HEK293T (cell line): ENCODE results near the gene SAXO1.

ENCODE experiments used
- CTCF ChIA-PET: fragments of 350-600 bp; formaldehyde crosslinking; extraction: SDS; loops from one replicate; lab custom pipeline; 2021; ENCODE audit warnings: antibody characterized with exemption, inconsistent platforms; lab: Yijun Ruan, JAX
- POLR2A ChIA-PET: fragments of 350-600 bp; formaldehyde crosslinking; extraction: SDS; loops from one replicate; lab custom pipeline; 2020; ENCODE audit warnings: antibody characterized with exemption, inconsistent platforms; lab: Yijun Ruan, JAX
- DNase-seq: peaks from one replicate; pipeline ENCODE4 v3.0.0; 2012; ENCODE audit warnings: mixed read lengths; ENCODE audit errors: extremely low spot score
- ARNT ChIP-seq: fragments of 450-650 bp; IDR thresholded peaks from 2 replicates; pipeline ENCODE4 v1.6.1; 2017; ENCODE audit warnings: mild to moderate bottlenecking
- BHLHE40 ChIP-seq: fragments of 450-650 bp; IDR thresholded peaks from 2 replicates; pipeline ENCODE4 v1.6.1; 2016; ENCODE audit warnings: mild to moderate bottlenecking, moderate library complexity, borderline replicate concordance
- CTBP1 ChIP-seq: fragments of 450-650 bp; IDR thresholded peaks from 2 replicates; pipeline ENCODE4 v1.6.1; 2016; ENCODE audit warnings: borderline replicate concordance
- ELF4 ChIP-seq: fragments of 450-650 bp; IDR thresholded peaks from 2 replicates; pipeline ENCODE4 v1.6.1; 2017; ENCODE audit warnings: antibody characterized with exemption
- FOXA1 ChIP-seq: fragments of 450-650 bp; IDR thresholded peaks from 2 replicates; pipeline ENCODE4 v1.6.1; 2016; ENCODE audit warnings: mild to moderate bottlenecking
- FOXK2 ChIP-seq: fragments of 450-650 bp; IDR thresholded peaks from 2 replicates; pipeline ENCODE4 v1.6.1; 2016; ENCODE audit warnings: mild to moderate bottlenecking
- FOXM1 ChIP-seq: fragments of 450-650 bp; IDR thresholded peaks from 2 replicates; pipeline ENCODE4 v1.6.1; 2017; ENCODE audit warnings: mild to moderate bottlenecking, borderline replicate concordance
- HDGF ChIP-seq: fragments of 450-650 bp; IDR thresholded peaks from 2 replicates; pipeline ENCODE4 v1.6.1; 2017; ENCODE audit warnings: antibody characterized with exemption, borderline replicate concordance
- L3MBTL2 ChIP-seq: fragments of 450-650 bp; conservative IDR thresholded peaks from 2 replicates; pipeline ENCODE4 v1.6.1; 2016; ENCODE audit warnings: mild to moderate bottlenecking
- LEF1 ChIP-seq: fragments of 450-650 bp; IDR thresholded peaks from 2 replicates; pipeline ENCODE4 v1.6.1; 2017; ENCODE audit warnings: mild to moderate bottlenecking, borderline replicate concordance
- NFRKB ChIP-seq: fragments of 450-650 bp; IDR thresholded peaks from 2 replicates; pipeline ENCODE4 v1.6.1; 2016; ENCODE audit warnings: mild to moderate bottlenecking, moderate library complexity
- SP1 ChIP-seq: fragments of 450-650 bp; IDR thresholded peaks from 2 replicates; pipeline ENCODE4 v1.6.1; 2017
- SUZ12 ChIP-seq: fragments of 450-650 bp; IDR thresholded peaks from 2 replicates; pipeline ENCODE4 v1.6.1; 2016; ENCODE audit warnings: mild to moderate bottlenecking
- TARDBP ChIP-seq: fragments of 450-650 bp; IDR thresholded peaks from 2 replicates; pipeline ENCODE4 v1.6.1; 2016
- ZNF384 ChIP-seq: fragments of 450-650 bp; IDR thresholded peaks from 2 replicates; pipeline ENCODE4 v1.6.1; 2016
- TF ChIP-seq, protein P1 (sequence below): fragments of 450-650 bp; IDR thresholded peaks from 2 replicates; pipeline ENCODE4 v1.6.1; 2016

Gene SAXO1

DNA sequence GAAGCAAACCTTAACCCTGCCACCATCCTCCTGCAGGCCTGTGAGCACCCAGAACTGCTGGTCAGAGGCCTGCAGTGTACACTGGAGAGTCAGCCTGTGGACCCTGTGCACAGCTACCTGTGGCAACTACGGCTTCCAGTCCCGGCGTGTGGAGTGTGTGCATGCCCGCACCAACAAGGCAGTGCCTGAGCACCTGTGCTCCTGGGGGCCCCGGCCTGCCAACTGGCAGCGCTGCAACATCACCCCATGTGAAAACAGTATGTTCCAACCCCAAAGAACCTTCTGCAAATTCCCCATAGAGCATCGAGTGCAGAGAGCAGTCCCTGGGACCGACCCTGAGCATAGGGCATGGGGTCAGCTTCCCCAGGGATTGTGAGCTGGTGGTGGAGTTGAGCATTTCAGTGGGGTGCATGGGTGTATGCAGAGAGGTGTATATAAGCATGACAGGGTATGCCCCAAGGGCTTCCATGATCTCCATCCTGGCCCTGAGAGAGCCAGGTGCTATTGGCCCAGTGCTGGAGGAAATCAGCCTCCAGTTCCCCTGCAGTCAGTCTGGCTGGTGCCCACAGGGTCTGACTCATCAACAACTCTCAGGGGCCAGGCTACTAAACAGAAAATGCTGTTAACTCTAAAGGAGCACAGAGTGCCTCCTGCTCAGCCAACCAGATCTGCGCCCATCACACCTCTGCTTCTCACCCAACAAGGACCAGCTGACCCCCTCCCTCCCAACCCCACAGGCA, 126.2 kb downstream of the SAXO1 start:
- no peak for DNase-seq
- ChIA-PET CTCF (no interaction called here), POLR2A (no interaction called here)
- TF ChIP-seq BHLHE40, result no peak

- DNase-seq, result no peak
- TF ChIP-seq LEF1, result no peak
- TF ChIP-seq ARNT, result no peak
- TF ChIP-seq, protein P1, sequence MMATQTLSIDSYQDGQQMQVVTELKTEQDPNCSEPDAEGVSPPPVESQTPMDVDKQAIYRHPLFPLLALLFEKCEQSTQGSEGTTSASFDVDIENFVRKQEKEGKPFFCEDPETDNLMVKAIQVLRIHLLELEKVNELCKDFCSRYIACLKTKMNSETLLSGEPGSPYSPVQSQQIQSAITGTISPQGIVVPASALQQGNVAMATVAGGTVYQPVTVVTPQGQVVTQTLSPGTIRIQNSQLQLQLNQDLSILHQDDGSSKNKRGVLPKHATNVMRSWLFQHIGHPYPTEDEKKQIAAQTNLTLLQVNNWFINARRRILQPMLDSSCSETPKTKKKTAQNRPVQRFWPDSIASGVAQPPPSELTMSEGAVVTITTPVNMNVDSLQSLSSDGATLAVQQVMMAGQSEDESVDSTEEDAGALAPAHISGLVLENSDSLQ, result no peak
- no peak for TF ChIP-seq HDGF
- TF ChIP-seq CTBP1, result no peak
- ChIA-PET POLR2A (no interaction called here), CTCF (no interaction called here)
Observed at GRCh38 chr9:18905883-18906629, 127.0 kb downstream of the SAXO1 start.

- ChIA-PET CTCF (no interaction called here), POLR2A (no interaction called here)
- no peak for DNase-seq
- TF ChIP-seq FOXK2, result no peak
- no peak for TF ChIP-seq L3MBTL2
- TF ChIP-seq FOXA1, result no peak
- TF ChIP-seq ARNT, result no peak
- no peak for TF ChIP-seq HDGF
- no peak for TF ChIP-seq FOXM1
- no peak for TF ChIP-seq SP1
- no peak for TF ChIP-seq CTBP1
- no peak for TF ChIP-seq ZNF384
- TF ChIP-seq BHLHE40, result no peak
- TF ChIP-seq SUZ12, result no peak
Observed at GRCh38 chr9:18905028-18905882, 127.8 kb downstream of the SAXO1 start.

DNA sequence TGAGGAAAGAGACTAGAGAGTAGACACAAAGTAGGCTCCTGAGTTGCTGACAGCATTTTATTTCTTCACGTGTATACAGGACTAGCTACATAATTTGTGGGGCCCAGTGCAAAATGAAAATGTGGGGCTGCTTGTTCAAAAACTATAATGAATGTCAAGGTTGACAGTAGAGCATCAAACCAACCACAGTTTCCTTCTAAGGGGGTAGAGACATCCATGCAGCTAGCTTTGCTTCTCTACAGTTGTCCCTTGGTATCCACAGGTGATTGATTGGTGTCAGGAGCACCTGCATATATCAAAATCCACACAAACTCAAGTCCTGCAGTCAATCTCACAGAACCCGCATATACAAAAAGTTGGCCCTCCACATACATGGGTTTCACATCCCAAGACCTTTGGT, 129.6 kb downstream of the SAXO1 start:
- ChIA-PET CTCF (no interaction called here), POLR2A (no interaction called here)
- TF ChIP-seq, protein P1, result no peak
- TF ChIP-seq BHLHE40 (no peak), HDGF (no peak), ZNF384 (no peak), ARNT (no peak), FOXM1 (no peak), FOXA1 (no peak), SUZ12 (no peak), ELF4 (no peak), LEF1 (no peak)
- DNase-seq, result no peak

DNA sequence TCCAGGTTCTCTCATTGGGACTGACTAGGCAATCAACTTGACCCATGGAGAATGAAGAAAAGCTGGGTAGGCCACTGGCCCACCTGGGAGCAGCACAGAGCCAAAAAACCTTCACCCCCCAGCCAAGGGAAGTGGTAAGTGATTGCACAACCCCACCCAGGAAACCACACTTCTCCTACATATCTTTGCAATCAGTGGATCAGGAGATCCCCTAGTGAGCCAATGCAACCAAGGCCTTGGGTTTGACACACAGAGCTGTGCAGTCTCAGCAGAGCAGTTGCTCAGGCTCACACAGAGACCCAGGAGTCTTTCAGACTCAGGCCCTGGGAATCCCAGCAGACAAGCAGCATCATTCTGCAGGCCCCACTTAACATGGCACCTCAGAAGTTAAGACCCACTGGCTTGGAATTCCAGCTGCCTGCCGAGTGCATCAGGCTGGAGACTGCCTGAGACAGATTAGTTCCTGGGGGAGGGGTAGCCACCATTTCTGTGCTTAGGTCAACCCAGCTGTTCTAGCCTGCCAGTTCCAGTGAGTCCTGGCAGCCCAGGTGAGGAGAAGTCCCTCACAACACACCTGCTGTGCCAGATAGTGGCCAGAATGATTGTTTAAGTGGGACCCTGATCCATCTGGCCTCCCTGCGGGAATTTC, 136.4 kb downstream of the SAXO1 start:
- POLR2A ChIA-PET, result no interaction called here
- TF ChIP-seq FOXK2 (no peak), FOXA1 (no peak), ELF4 (no peak), SP1 (no peak), HDGF (no peak), TARDBP (no peak), LEF1 (no peak), L3MBTL2 (no peak), CTBP1 (no peak), NFRKB (no peak), ARNT (no peak), SUZ12 (no peak), BHLHE40 (no peak)
- TF ChIP-seq, protein P1, result no peak
- CTCF ChIA-PET, result no interaction called here
- DNase-seq, result no peak

DNA sequence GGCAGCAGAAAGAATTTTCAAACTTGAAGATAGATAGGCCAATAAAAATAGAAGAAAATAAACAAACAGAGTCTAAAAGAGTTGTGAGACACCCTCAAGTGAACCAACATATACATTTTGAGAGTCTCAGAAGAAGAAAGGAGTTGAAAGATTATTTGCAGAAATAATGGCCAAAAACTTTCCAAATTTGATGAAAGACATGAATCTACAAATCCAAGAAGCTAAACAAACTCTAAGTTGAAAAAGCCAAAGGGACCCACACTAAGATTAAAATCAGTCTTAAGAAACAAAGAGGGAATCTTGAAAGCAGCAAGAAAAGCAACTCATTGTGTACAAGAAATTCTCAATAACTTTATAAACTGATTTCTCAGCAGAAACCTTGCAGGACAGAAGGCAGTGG, 137.0 kb downstream of the SAXO1 start:
- no peak for DNase-seq
- ChIA-PET POLR2A (no interaction called here), CTCF (no interaction called here)
- TF ChIP-seq BHLHE40, result no peak
- TF ChIP-seq CTBP1, result no peak
- TF ChIP-seq ZNF384, result no peak
- TF ChIP-seq FOXK2, result no peak
